ENCODE measurements around the gene OVCH1.
"Not testable (repeated sequence)": the region's sequence is repeated elsewhere in the genome, so short reads cannot be mapped to it uniquely, and the experiment has no call there.

DNA sequence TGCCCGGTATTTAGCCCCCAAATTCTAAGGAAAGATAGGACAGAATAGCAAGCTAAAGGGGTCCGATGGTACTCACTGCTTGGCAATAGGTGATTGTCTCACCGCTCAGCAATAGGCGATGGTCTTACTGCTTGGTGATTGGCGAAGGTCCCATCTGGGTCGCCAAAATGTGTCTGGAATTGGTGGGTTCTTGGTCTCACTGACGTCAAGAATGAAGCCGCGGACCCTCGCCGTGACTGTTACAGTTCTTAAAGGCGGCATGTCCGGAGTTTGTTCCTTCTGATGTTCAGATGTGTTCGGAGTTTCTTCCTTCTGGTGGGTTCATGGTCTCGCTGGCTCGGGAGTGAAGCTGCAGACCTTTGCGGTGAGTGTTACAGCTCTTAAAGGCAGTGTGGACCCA, 112.3 kb downstream of the OVCH1 start:
- not testable (repeated sequence) for TF ChIP-seq CTCF (IDR thresholded peaks at IDR 0.05); POLR2A (IDR thresholded peaks at IDR 0.05; ENCODE audit: low read depth)
